Gastrocnemius medialis (tissue), 4 donors: ENCODE results near the gene SORBS1. TPM values are rescaled to one million over a fixed set of nuclear protein-coding genes. Genes with fewer than 3 reads are reported as not detected.
A peak's percentile ranks its signal among the peaks of the same experiment; 100 is the strongest.
"Not testable (repeated sequence)": the region's sequence is repeated elsewhere in the genome, so short reads cannot be mapped to it uniquely, and the experiment has no call there.

Experiments used
- ATAC-seq, 2 donors: fragments of 150-250 bp; one replicate each; pipeline ENCODE4 v1.9.1; 2016
- DNase-seq, 2 donors: peaks; one replicate each; pipeline ENCODE4 v3.0.0-alpha.2; 2019
- H3K27ac ChIP-seq, 4 donors: fragments of 200-600 bp; sonication (generic); 1 replicate in 1 of 4; 2 replicates in 3 of 4; pipeline ENCODE4 v1.5.1; 2016 to 2018; ENCODE audit warnings: mild to moderate bottlenecking in 2 of 4, moderate library complexity in 1 of 4
- H3K27me3 ChIP-seq, 3 donors: fragments of 200-600 bp; sonication (generic) in 2 of 3; 1 replicate in 1 of 3; 2 replicates in 2 of 3; pipeline versions ENCODE4 v1.5.1 to v1.6.0; 2016 to 2019; ENCODE audit warnings: mild to moderate bottlenecking in 1 of 3, moderate library complexity in 1 of 3
- H3K36me3 ChIP-seq, 2 donors: fragments of 200-600 bp; sonication (generic) in 1 of 2; one replicate each; pipeline ENCODE4 v1.5.1; 2017 to 2018
- H3K4me1 ChIP-seq, 2 donors: fragments of 200-600 bp; sonication (generic) in 1 of 2; one replicate each; pipeline ENCODE4 v1.5.1; 2016 to 2017; ENCODE audit warnings: mild to moderate bottlenecking in 2 of 2
- H3K4me3 ChIP-seq, 4 donors: fragments of 200-600 bp; sonication (generic) in 3 of 4; 1 replicate in 1 of 4; 2 replicates in 3 of 4; pipeline ENCODE4 v1.5.1; 2016 to 2019; ENCODE audit warnings: mild to moderate bottlenecking in 2 of 4
- H3K9me3 ChIP-seq, 3 donors: fragments of 200-600 bp; sonication (generic) in 2 of 3; 1 replicate in 1 of 3; 2 replicates in 2 of 3; pipeline ENCODE4 v1.5.1; 2016 to 2019
- CTCF ChIP-seq, 5 experiments: fragments of 450-650 bp in 3 of 5; fragments of 200-600 bp in 2 of 5; sonication (generic) in 2 of 5; IDR thresholded peaks in 4 of 5; conservative IDR thresholded peaks in 1 of 5; 1 replicate in 4 of 5; 2 replicates in 1 of 5; pipeline ENCODE4 v1.5.1; 2016 to 2019; ENCODE audit warnings: antibody characterized with exemption in 5 of 5, mild to moderate bottlenecking in 3 of 5, moderate library complexity in 3 of 5
- POLR2A ChIP-seq, 2 donors: fragments of 450-650 bp; IDR thresholded peaks; one replicate each; pipeline ENCODE4 v1.6.1; 2017; ENCODE audit warnings: antibody characterized with exemption in 2 of 2, mild to moderate bottlenecking in 2 of 2, moderate library complexity in 2 of 2
- in situ Hi-C, 4 donors: fragments of 200-750 bp; cut with MboI; loops; one replicate each; pipeline versions ENCODE4 v1.15.0 to v1.8.0; 2017; ENCODE audit warnings: low sequenced_read_pairs in 4 of 4
- intact Hi-C: fragments of 100-400 bp; cut with DNase I; formaldehyde crosslinking; loops from one replicate; pipeline ENCODE4 v1.15.1; 2023; ENCODE audit warnings: low total_unique reads
- total RNA-seq, 4 donors: library from RNA; depleted of rRNA; stranded (reverse); fragments of >200 nt; gene quantifications; one replicate each; pipeline versions ENCODE4 v1.1.0 to v1.2.3, GENCODE V29; 2016

The SORBS1 gene
- total RNA-seq, 4 donors from 2014 or later, result 146 to 331 (median 186) TPM

- in situ Hi-C loops, result loop anchor here in 1 of 4 donors (25.0 kb wide), 1 partner anchor 214 kb away; no protein-coding TSS in a partner anchor
- intact Hi-C loops, result no loop called here
- Histone ChIP-seq H3K27me3 (no peaks in the 10 kb centered on the region), H3K4me1 (peaks cover 44 to 51% of the 10 kb centered on the region in 2 donors), H3K27ac (peak overlapping the region; percentile 61 to 78 (median 67)), H3K4me3 (no peak overlapping the region), H3K9me3 (no peaks in the 10 kb centered on the region), H3K36me3 (peaks cover 3 to 68% of the 10 kb centered on the region in 2 donors)
- DNase-seq, result no peak
- TF ChIP-seq CTCF (IDR thresholded peaks at IDR 0.05 in 4 of 5, conservative IDR thresholded peaks at IDR 0.05 in 1 of 5), result no peak
- no peak for TF ChIP-seq POLR2A (IDR thresholded peaks at IDR 0.05)
- ATAC-seq, result peak; percentile 28 to 33
Measured at GRCh38 chr10:95350830-95351228, 210.3 kb downstream of the SORBS1 start.

DNA sequence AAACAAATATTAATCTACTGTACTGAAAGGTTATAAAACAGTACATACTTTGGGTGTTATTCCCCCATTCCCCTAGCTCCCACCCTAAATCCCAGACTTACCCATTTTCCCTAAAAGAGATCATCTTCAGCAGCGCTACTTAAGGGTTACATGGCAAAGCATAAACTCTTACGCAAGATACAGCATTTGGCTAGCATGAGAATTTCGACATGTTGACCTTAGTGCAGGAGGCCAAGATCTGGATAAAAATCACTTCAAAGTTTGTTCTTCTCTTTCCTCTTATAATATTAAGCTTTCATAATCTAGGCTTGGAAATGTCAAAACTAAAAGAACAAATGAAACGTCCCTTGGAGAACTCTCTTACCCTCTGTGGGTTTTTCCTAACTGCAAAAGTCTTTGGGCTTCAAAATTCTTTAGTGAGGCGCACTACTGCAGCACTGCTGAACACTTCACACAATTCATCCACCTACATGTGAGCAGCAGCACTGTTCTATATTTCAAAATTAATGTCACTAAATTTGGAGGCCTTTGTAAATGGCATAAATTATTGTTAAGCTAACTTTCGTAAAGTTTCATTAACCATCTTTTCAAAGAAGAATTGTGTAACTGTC, 210.8 kb downstream of the SORBS1 start:
- Histone ChIP-seq H3K4me3 (no peak overlapping the region), H3K27ac (peak overlapping the region; percentile 32 to 78 (median 67)), H3K9me3 (no peaks in the 10 kb centered on the region), H3K27me3 (no peaks in the 10 kb centered on the region), H3K4me1 (peaks cover 44 to 51% of the 10 kb centered on the region in 2 donors), H3K36me3 (peaks cover 3 to 68% of the 10 kb centered on the region in 2 donors)
- no peak for DNase-seq
- TF ChIP-seq CTCF (IDR thresholded peaks at IDR 0.05 in 4 of 5, conservative IDR thresholded peaks at IDR 0.05 in 1 of 5), result peak in 1 of 5 experiments; percentile 12
- no peak for TF ChIP-seq POLR2A (IDR thresholded peaks at IDR 0.05)
- ATAC-seq, result peak; percentile 90 to 91
- in situ Hi-C loops, result loop anchor here in 1 of 4 donors (25.0 kb wide), 1 partner anchor 213 kb away; no protein-coding TSS in a partner anchor
- intact Hi-C loops, result no loop called here

DNA sequence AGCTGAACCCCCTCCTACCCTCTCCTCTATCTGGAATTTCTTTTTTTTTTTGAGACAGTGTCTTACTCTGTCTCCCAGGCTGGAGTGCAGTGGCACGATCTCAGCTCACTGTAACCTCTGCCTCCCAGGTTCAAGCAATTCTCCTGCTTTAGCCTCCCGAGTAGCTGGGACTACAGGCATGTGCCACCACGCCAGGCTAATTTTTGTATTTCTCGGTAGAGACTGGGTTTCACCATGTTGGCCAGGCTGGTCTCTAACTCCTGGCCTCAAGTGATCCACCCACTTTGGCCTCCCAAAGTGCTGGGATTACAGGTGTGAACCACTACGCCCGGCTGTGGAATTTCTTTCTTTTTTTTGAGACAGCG, 213.8 kb downstream of the SORBS1 start:
- H3K27me3 ChIP-seq, DNase-seq, intact Hi-C loops, H3K4me3 ChIP-seq, ATAC-seq, H3K9me3 ChIP-seq, in situ Hi-C loops: not testable (repeated sequence)
- peaks cover 0 to 51% of the 10 kb centered on the region in 2 donors for H3K36me3 ChIP-seq
- H3K27ac ChIP-seq, result peak overlapping the region in 3 of 4 donors; percentile 16 to 41 (median 28)
- peaks cover 26 to 27% of the 10 kb centered on the region in 2 donors for H3K4me1 ChIP-seq

- Histone ChIP-seq H3K27ac (peak overlapping the region; percentile 16 to 71 (median 35)), H3K9me3 (no peaks in the 10 kb centered on the region), H3K27me3 (no peaks in the 10 kb centered on the region), H3K36me3 (peaks cover 0 to 46% of the 10 kb centered on the region in 2 donors), H3K4me3 (no peak overlapping the region), H3K4me1 (peaks cover 21% of the 10 kb centered on the region in 2 donors)
- no peak for TF ChIP-seq CTCF (IDR thresholded peaks at IDR 0.05 in 4 of 5, conservative IDR thresholded peaks at IDR 0.05 in 1 of 5)
- TF ChIP-seq POLR2A (IDR thresholded peaks at IDR 0.05), result no peak
- DNase-seq (no peak), ATAC-seq (no peak)
- in situ Hi-C loops (no loop called here), intact Hi-C loops (no loop called here)
Measured at GRCh38 chr10:95346715-95347401, 214.3 kb downstream of the SORBS1 start.

DNA sequence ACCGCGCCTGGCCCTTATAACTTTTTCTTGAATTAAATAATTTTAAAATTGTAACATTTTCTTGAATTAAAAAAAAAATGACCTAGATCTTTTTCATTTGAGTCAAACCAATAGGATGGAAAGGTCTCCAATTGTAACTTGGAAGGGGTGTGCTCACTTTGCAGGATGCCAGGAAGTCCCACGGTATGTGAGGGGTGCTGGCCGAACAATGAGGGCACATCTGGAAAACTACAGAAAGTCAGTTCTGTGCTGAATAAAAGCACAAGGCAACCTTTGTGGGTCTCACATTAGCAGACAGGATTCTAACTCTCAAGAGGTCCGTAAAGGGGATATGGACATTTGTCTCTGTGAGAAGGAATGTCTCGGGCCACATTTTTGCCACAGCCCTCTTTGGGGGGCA, 217.6 kb downstream of the SORBS1 start:
- in situ Hi-C loops (no loop called here), intact Hi-C loops (no loop called here)
- TF ChIP-seq POLR2A (IDR thresholded peaks at IDR 0.05) (peak in 1 of 2 donors; percentile 40), CTCF (IDR thresholded peaks at IDR 0.05 in 4 of 5, conservative IDR thresholded peaks at IDR 0.05 in 1 of 5) (no peak)
- H3K4me1 ChIP-seq, result no peaks in the 10 kb centered on the region
- no peaks in the 10 kb centered on the region for H3K9me3 ChIP-seq
- H3K4me3 ChIP-seq, result no peak overlapping the region
- DNase-seq (no peak), ATAC-seq (peak; percentile 51 to 59)
- no peaks in the 10 kb centered on the region for H3K27me3 ChIP-seq
- peaks cover 0 to 68% of the 10 kb centered on the region in 2 donors for H3K36me3 ChIP-seq
- H3K27ac ChIP-seq, result peak overlapping the region; percentile 15 to 71 (median 67)
